ENCODE results near the gene IRF4. TPM values are rescaled to one million over a fixed set of nuclear protein-coding genes. Genes with fewer than 3 reads are reported as not detected.

IRF4 gene
- total RNA-seq, 2 experiments from 2014 or later, result 189 to 291 TPM

GRCh38 chr6:373031-373430 is 18.5 kb upstream of the IRF4 start:
- Histone ChIP-seq H3K36me3 (ENCODE audit: insufficient read depth, low read length) (no peaks in the 10 kb centered on the region), H3K4me3 (ENCODE audit: low read depth, low read length, poor library complexity, severe bottlenecking) (no peak overlapping the region), H3K27ac (ENCODE audit: low read depth, low read length, poor library complexity, severe bottlenecking) (peak overlapping the region; percentile 5), H3K4me2 (ENCODE audit: low read length) (peak overlapping the region; percentile 42), H3K9me2 (ENCODE audit: insufficient read depth, low read length) (no peaks in the 10 kb centered on the region), H4K20me1 (ENCODE audit: insufficient read depth, low read length) (no peaks in the 10 kb centered on the region), H3K4me1 (ENCODE audit: insufficient read depth, low read length, poor library complexity, severe bottlenecking) (peaks cover 42% of the 10 kb centered on the region), H2AFZ (ENCODE audit: low read length) (no peak overlapping the region; the same call in 1 of the 2 replicates), H3K9me3 (ENCODE audit: low read length) (no peaks in the 10 kb centered on the region), H3K79me2 (ENCODE audit: insufficient read depth, low read depth, low read length) (no peaks in the 10 kb centered on the region)
- BruUV-seq (replicated peaks), result no TSS peak
- no peak for TF ChIP-seq EZH2phosphoT487 (IDR thresholded peaks at IDR 0.05; ENCODE audit: borderline replicate concordance, low read depth, low read length)
- TF ChIP-seq CTCF (conservative IDR thresholded peaks at IDR 0.05; ENCODE audit: low read length), result no peak
- intact Hi-C loops (cut with micrococcal nuclease; ENCODE audit: unreplicated experiment), result no loop called here
- ChIA-PET CTCF (ENCODE audit: unreplicated experiment) (interaction anchor here (1.0 kb wide), 2 partner anchors 26 to 182 kb away, joined by 3 read pairs; no protein-coding TSS in a partner anchor), POLR2A (interaction anchor here (1.0 to 5.7 kb wide), 6 partner anchors 10 to 27 kb away, joined by 5 to 26 read pairs (median 8); partner anchors contain the start of gene IRF4)
- no peak for DNase-seq (ENCODE audit: low spot score)

GRCh38 chr6:373773-374724 is 17.5 kb upstream of the IRF4 start:
- H3K9me2 ChIP-seq (ENCODE audit: insufficient read depth, low read length), result no peaks in the 10 kb centered on the region
- peaks cover 49% of the 10 kb centered on the region for H3K4me1 ChIP-seq (ENCODE audit: insufficient read depth, low read length, poor library complexity, severe bottlenecking)
- no peaks in the 10 kb centered on the region for H3K9me3 ChIP-seq (ENCODE audit: low read length)
- BruUV-seq (replicated peaks), result no TSS peak
- intact Hi-C loops (cut with micrococcal nuclease; ENCODE audit: unreplicated experiment), result no loop called here
- no peak overlapping the region for H2AFZ ChIP-seq (ENCODE audit: low read length)
- H3K36me3 ChIP-seq (ENCODE audit: insufficient read depth, low read length), result no peaks in the 10 kb centered on the region
- no peak for DNase-seq (ENCODE audit: low spot score)
- ChIA-PET CTCF (ENCODE audit: unreplicated experiment) (interaction anchor here (1.2 kb wide), 1 partner anchor 18 kb away, joined by 3 read pairs; no protein-coding TSS in a partner anchor), POLR2A (interaction anchor here (0.7 to 5.7 kb wide), 6 partner anchors 9 to 42 kb away, joined by 3 to 81 read pairs (median 4); partner anchors contain the start of gene IRF4)
- TF ChIP-seq CTCF (conservative IDR thresholded peaks at IDR 0.05; ENCODE audit: low read length) (no peak), EZH2phosphoT487 (IDR thresholded peaks at IDR 0.05; ENCODE audit: borderline replicate concordance, low read depth, low read length) (no peak)
- H3K4me2 ChIP-seq (ENCODE audit: low read length), result no peak overlapping the region
- H3K79me2 ChIP-seq (ENCODE audit: insufficient read depth, low read depth, low read length), result no peaks in the 10 kb centered on the region
- H4K20me1 ChIP-seq (ENCODE audit: insufficient read depth, low read length), result no peaks in the 10 kb centered on the region
- no peak overlapping the region for H3K4me3 ChIP-seq (ENCODE audit: low read depth, low read length, poor library complexity, severe bottlenecking)
- no peak overlapping the region for H3K27ac ChIP-seq (ENCODE audit: low read depth, low read length, poor library complexity, severe bottlenecking)

Measured in OCI-LY7 (cell line).